Measurements from ENCODE around the gene SHBG.
A peak's percentile ranks its signal among the peaks of the same experiment; 100 is the strongest.

The SHBG gene

GRCh38 chr17:7587420-7588151 lies 42.3 kb upstream of the SHBG start:
- TF ChIP-seq, protein P1, sequence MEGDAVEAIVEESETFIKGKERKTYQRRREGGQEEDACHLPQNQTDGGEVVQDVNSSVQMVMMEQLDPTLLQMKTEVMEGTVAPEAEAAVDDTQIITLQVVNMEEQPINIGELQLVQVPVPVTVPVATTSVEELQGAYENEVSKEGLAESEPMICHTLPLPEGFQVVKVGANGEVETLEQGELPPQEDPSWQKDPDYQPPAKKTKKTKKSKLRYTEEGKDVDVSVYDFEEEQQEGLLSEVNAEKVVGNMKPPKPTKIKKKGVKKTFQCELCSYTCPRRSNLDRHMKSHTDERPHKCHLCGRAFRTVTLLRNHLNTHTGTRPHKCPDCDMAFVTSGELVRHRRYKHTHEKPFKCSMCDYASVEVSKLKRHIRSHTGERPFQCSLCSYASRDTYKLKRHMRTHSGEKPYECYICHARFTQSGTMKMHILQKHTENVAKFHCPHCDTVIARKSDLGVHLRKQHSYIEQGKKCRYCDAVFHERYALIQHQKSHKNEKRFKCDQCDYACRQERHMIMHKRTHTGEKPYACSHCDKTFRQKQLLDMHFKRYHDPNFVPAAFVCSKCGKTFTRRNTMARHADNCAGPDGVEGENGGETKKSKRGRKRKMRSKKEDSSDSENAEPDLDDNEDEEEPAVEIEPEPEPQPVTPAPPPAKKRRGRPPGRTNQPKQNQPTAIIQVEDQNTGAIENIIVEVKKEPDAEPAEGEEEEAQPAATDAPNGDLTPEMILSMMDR (IDR thresholded peaks at IDR 0.05; ENCODE audit: control insufficient read depth, insufficient read depth, low read depth, low read length, missing control alignments), result peak; percentile 18
- H3K4me3 ChIP-seq (ENCODE audit: control insufficient read depth, low read depth, low read length), result peak overlapping the region; percentile 13
- DNase-seq (ENCODE audit: low read depth), result peak; percentile 88

- DNase-seq (ENCODE audit: low read depth), result no peak
- peak overlapping the region; percentile 15 for H3K4me3 ChIP-seq (ENCODE audit: control insufficient read depth, low read depth, low read length)
- TF ChIP-seq, protein P1 (IDR thresholded peaks at IDR 0.05; ENCODE audit: control insufficient read depth, insufficient read depth, low read depth, low read length, missing control alignments), result no peak
Measured at GRCh38 chr17:7588553-7589203, 41.3 kb upstream of the SHBG start.

DNA sequence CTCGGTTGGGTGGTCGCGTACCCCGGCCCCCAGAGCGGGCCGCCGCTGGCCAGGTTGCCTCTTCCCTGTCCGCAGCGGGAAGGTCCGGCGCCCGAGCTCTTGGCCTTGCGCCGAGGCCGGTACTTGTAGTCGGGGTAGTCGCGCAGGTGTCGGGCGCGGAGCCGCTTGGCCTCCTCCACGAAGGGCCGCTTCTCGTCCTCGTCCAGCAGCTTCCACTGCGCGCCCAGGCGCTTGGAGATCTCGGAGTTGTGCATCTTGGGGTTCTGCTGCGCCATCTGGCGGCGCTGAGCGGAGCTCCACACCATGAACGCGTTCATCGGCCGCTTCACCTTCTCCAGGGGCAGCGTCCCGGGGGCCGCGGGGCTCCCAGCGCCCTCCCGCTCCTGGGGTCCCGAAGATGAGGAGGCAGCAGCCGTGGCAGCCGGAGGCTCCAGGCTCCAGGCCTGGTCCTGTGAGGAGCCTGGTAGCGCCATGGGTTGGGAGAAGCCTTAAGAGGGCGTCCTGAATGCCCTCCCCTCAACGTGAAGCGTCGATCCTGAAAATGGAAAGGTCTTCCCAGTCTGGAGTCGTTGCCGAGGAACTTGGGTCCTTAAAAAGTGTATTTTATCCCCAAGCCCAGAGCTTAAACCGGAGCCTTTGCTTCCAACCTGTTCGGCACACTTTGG lies 40.6 kb upstream of the SHBG start:
- TF ChIP-seq, protein P1 (IDR thresholded peaks at IDR 0.05; ENCODE audit: control insufficient read depth, insufficient read depth, low read depth, low read length, missing control alignments), result peak; percentile 92
- DNase-seq (ENCODE audit: low read depth), result peak; percentile 40
- peak overlapping the region; percentile 15 for H3K4me3 ChIP-seq (ENCODE audit: control insufficient read depth, low read depth, low read length)

DNA sequence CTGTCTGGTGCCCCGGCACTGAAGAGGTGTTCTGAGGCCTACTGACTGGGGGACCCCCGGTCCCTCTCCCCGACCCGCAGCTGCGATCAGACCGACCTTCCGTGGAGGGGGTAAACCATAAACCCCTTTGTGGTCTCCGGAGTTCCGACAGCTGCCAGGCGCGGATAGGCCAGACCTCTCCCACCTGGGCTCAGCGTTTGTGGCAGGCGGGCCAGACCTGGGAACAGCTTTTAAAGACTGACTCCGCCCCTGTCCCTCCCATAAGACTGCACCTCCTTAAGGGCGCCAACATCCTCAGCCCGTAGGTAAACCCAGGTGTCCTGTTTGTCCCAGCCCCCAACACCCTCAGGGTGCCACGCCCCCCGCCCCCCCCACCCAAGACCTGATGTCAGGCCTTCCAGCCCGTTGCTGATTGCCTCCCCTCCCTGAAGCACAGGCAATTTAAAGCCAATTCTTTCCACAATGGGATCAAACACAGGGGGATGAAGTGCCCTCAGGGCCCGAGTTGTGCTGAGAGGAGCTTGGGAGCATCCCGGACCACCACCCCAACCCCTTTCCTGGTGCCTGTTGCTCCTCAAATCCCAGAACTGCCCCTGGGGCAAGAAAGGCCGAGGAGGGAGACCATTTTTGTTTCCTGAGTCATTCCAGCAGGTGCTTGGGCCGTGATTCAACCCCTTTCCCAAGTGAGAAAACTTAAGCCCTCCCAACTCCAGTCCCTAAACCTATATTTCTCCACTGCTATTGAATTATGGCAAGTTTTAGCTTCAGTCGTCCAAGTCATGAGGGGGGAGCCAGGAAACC lies 39.8 kb upstream of the SHBG start, which contains the start of gene SOX15:
TSS of gene SOX15 (minus strand) at position 204 of the 801 bp plus-strand sequence. CDS start 418 bp downstream, outside the sequence.
- H3K4me3 ChIP-seq (ENCODE audit: control insufficient read depth, low read depth, low read length), result peak within 1 kb of the TSS; percentile 15
- TF ChIP-seq, protein P1 (IDR thresholded peaks at IDR 0.05; ENCODE audit: control insufficient read depth, insufficient read depth, low read depth, low read length, missing control alignments), result no peak
- no peak for DNase-seq (ENCODE audit: low read depth)

DNA sequence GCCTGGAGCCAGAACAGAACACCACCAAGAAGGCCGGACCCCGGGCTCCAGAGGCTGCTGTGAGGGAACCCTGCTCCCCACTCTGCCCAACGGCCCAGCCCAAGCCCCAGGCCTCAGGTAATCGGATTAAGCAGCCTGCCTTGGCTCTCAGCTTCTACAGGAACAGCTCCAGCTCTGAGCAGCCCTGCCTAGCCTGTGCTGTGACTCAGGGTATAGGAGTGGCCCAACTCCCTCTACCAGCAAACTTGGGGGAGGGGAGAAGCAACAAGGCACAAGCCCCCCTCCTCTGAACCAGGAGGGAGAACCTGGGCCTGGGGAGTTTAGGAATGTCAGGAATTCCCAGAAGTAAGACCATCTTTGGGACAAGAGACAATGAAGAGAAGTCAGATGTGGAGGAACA lies 39.2 kb upstream of the SHBG start:
- no peak for DNase-seq (ENCODE audit: low read depth)
- no peak overlapping the region for H3K4me3 ChIP-seq (ENCODE audit: control insufficient read depth, low read depth, low read length)
- TF ChIP-seq, protein P1 (IDR thresholded peaks at IDR 0.05; ENCODE audit: control insufficient read depth, insufficient read depth, low read depth, low read length, missing control alignments), result no peak

GRCh38 chr17:7591596-7591995 lies 38.3 kb upstream of the SHBG start:
- no peak overlapping the region for H3K4me3 ChIP-seq (ENCODE audit: control insufficient read depth, low read depth, low read length)
- TF ChIP-seq, protein P1 (IDR thresholded peaks at IDR 0.05; ENCODE audit: control insufficient read depth, insufficient read depth, low read depth, low read length, missing control alignments), result no peak
- no peak for DNase-seq (ENCODE audit: low read depth)
